Measurements from ENCODE around the gene RBM8A.

GRCh38 chr1:145889722-145890121, 37.6 kb downstream of the RBM8A start:
- TF ChIP-seq, protein P1, sequence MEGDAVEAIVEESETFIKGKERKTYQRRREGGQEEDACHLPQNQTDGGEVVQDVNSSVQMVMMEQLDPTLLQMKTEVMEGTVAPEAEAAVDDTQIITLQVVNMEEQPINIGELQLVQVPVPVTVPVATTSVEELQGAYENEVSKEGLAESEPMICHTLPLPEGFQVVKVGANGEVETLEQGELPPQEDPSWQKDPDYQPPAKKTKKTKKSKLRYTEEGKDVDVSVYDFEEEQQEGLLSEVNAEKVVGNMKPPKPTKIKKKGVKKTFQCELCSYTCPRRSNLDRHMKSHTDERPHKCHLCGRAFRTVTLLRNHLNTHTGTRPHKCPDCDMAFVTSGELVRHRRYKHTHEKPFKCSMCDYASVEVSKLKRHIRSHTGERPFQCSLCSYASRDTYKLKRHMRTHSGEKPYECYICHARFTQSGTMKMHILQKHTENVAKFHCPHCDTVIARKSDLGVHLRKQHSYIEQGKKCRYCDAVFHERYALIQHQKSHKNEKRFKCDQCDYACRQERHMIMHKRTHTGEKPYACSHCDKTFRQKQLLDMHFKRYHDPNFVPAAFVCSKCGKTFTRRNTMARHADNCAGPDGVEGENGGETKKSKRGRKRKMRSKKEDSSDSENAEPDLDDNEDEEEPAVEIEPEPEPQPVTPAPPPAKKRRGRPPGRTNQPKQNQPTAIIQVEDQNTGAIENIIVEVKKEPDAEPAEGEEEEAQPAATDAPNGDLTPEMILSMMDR (IDR thresholded peaks at IDR 0.05; ENCODE audit: low read length), result no peak
- TF ChIP-seq EZH2 (IDR thresholded peaks at IDR 0.05; ENCODE audit: borderline replicate concordance, low read length), result no peak

Data from OCI-LY1 (cell line).